Measurements from ENCODE around the gene ATP4A. TPM values are rescaled to one million over a fixed set of nuclear protein-coding genes. Genes with fewer than 3 reads are reported as not detected.
A peak's percentile ranks its signal among the peaks of the same experiment; 100 is the strongest.

Gene ATP4A
- total and polyA plus RNA-seq, 9 donors: 0.02 TPM; not detected in 8

- WGBS, 3 donors: 25 to 30% (median 30%) methylated on average over 12 of the region's 12 CpGs
- Histone ChIP-seq H3K27me3 (no peaks in the 10 kb centered on the region), H3K27ac (peak overlapping the region in 1 of 2 donors; percentile 74), H3K4me1 (ENCODE audit: insufficient read depth) (peaks cover under 1% of the 10 kb centered on the region), H3K36me3 (no peaks in the 10 kb centered on the region), H3K9me3 (no peaks in the 10 kb centered on the region), H3K4me3 (peak overlapping the region; percentile 37)
- intact Hi-C loops (cut with DNase I): loop anchor here in 1 of 4 donors (10.0 kb wide), 1 partner anchor 244 kb away; the partner anchor contains the start of gene USF2
- peak; percentile 49 to 67 (median 60) for DNase-seq
- TF ChIP-seq EP300 (IDR thresholded peaks at IDR 0.05) (no peak), CTCF (IDR thresholded peaks at IDR 0.05) (no peak), POLR2A (IDR thresholded peaks at IDR 0.05) (peak; percentile 23)
Observed at GRCh38 chr19:35509018-35509652, 54.3 kb downstream of the ATP4A start.

- Histone ChIP-seq H3K27me3 (no peaks in the 10 kb centered on the region), H3K4me1 (ENCODE audit: insufficient read depth) (no peaks in the 10 kb centered on the region), H3K36me3 (no peaks in the 10 kb centered on the region), H3K27ac (no peak overlapping the region), H3K9me3 (no peaks in the 10 kb centered on the region), H3K4me3 (no peak overlapping the region)
- 94 to 97% (median 97%) methylated on average over 3 of the region's 3 CpGs for WGBS, 3 donors
- TF ChIP-seq EP300 (IDR thresholded peaks at IDR 0.05) (no peak), CTCF (IDR thresholded peaks at IDR 0.05) (no peak), POLR2A (IDR thresholded peaks at IDR 0.05) (no peak)
- no peak for DNase-seq
- intact Hi-C loops (cut with DNase I): loop anchor here in 1 of 4 donors (10.0 kb wide), 1 partner anchor 243 kb away; the partner anchor contains the start of gene USF2
Observed at GRCh38 chr19:35508129-35508528, 55.3 kb downstream of the ATP4A start.

DNA sequence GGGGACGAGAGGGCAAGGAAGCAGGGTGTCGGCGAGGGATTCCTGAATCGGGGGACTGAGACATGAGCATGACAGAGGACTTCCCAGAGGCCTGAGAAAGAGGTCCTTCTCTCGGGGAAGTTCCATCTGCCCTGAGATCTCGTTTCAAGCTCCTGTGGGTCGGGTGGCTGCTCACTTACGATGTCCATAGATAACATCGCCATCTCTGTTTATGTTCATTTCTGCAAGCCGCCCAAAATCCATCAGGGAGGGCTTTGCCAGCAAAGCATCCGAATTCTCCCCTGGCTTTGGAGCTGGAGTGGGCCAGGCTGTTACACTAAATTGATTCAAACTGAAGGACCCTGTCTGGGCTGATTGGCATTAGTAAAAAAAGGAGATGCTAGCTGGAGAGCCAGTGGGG, 55.9 kb downstream of the ATP4A start:
- DNase-seq: no peak
- Histone ChIP-seq H3K4me3 (no peak overlapping the region), H3K4me1 (ENCODE audit: insufficient read depth) (no peaks in the 10 kb centered on the region), H3K36me3 (no peaks in the 10 kb centered on the region), H3K27ac (no peak overlapping the region), H3K27me3 (no peaks in the 10 kb centered on the region), H3K9me3 (no peaks in the 10 kb centered on the region)
- intact Hi-C loops (cut with DNase I): loop anchor here in 1 of 4 donors (10.0 kb wide), 1 partner anchor 243 kb away; the partner anchor contains the start of gene USF2
- no peak for TF ChIP-seq EP300 (IDR thresholded peaks at IDR 0.05)
- no peak for TF ChIP-seq POLR2A (IDR thresholded peaks at IDR 0.05)
- no peak for TF ChIP-seq CTCF (IDR thresholded peaks at IDR 0.05)
- 87 to 88% (median 88%) methylated on average over 11 of the region's 11 CpGs for WGBS, 3 donors

- no peak for TF ChIP-seq POLR2A (IDR thresholded peaks at IDR 0.05)
- no peak for TF ChIP-seq EP300 (IDR thresholded peaks at IDR 0.05)
- no peak for TF ChIP-seq CTCF (IDR thresholded peaks at IDR 0.05)
- no peaks in the 10 kb centered on the region for H3K27me3 ChIP-seq
- intact Hi-C loops (cut with DNase I): loop anchor here in 1 of 4 donors (10.0 kb wide), 1 partner anchor 241 kb away; the partner anchor contains the start of gene USF2
- DNase-seq: no peak
- H3K4me3 ChIP-seq: no peak overlapping the region
- no peaks in the 10 kb centered on the region for H3K36me3 ChIP-seq
- H3K4me1 ChIP-seq (ENCODE audit: insufficient read depth): no peaks in the 10 kb centered on the region
- 84 to 92% (median 87%) methylated on average over 7 of the region's 7 CpGs for WGBS, 3 donors
- H3K27ac ChIP-seq: no peak overlapping the region
- no peaks in the 10 kb centered on the region for H3K9me3 ChIP-seq
Observed at GRCh38 chr19:35506011-35506410, 57.4 kb downstream of the ATP4A start.

All from ovary (tissue), 9 donors.